NCI-H2227 treated with DMSO at 0.1 percent for 48 hours (cell line): ENCODE results near the gene ITIH1.
A peak's percentile ranks its signal among the peaks of the same experiment; 100 is the strongest.
"Not testable (repeated sequence)": the region's sequence is repeated elsewhere in the genome, so short reads cannot be mapped to it uniquely, and the experiment has no call there.

ENCODE experiments used
- DNase-seq: peaks from one replicate; lab custom pipeline; 2025; lab: John Stamatoyannopoulos, UW

Gene ITIH1

GRCh38 chr3:52777127-52777958, at the start of gene ITIH1:
Gene ITIH1 (plus strand): TSS chr3:52777599. CDS start chr3:52777616, 17 bp downstream.
- DNase-seq, result no peak

GRCh38 chr3:52728753-52729152, 48.6 kb upstream of the ITIH1 start:
- not testable (repeated sequence) for DNase-seq

- no peak for DNase-seq
Observed at GRCh38 chr3:52730681-52731080, 46.7 kb upstream of the ITIH1 start.

GRCh38 chr3:52731590-52731989, 45.8 kb upstream of the ITIH1 start:
- DNase-seq, result no peak

- DNase-seq, result no peak
Observed at GRCh38 chr3:52733256-52733891, 44.0 kb upstream of the ITIH1 start.

GRCh38 chr3:52739730-52740129, 37.7 kb upstream of the ITIH1 start:
- no peak for DNase-seq

- DNase-seq, result peak; percentile 1
Observed at GRCh38 chr3:52742418-52743041, 34.9 kb upstream of the ITIH1 start.

GRCh38 chr3:52743152-52743551, 34.2 kb upstream of the ITIH1 start:
- no peak for DNase-seq

- no peak for DNase-seq
Observed at GRCh38 chr3:52743721-52744120, 33.7 kb upstream of the ITIH1 start.

- no peak for DNase-seq
Observed at GRCh38 chr3:52752045-52752660, 25.2 kb upstream of the ITIH1 start.

- DNase-seq, result no peak
Observed at GRCh38 chr3:52754373-52754772, 23.0 kb upstream of the ITIH1 start.

GRCh38 chr3:52756141-52756540, 21.3 kb upstream of the ITIH1 start:
- DNase-seq, result no peak

- DNase-seq, result no peak
Observed at GRCh38 chr3:52763466-52763865, 13.9 kb upstream of the ITIH1 start.

GRCh38 chr3:52769786-52770455, 7.5 kb upstream of the ITIH1 start:
- DNase-seq, result peak; percentile 31

GRCh38 chr3:52770496-52771333, 6.7 kb upstream of the ITIH1 start, which contains the start of gene NEK4:
Gene NEK4 (minus strand): TSS chr3:52770940. CDS start chr3:52770746, 194 bp downstream.
- peak; percentile 77 for DNase-seq

GRCh38 chr3:52771334-52771681, 6.1 kb upstream of the ITIH1 start:
- DNase-seq, result peak; percentile 30

GRCh38 chr3:52771702-52772101, 5.7 kb upstream of the ITIH1 start:
- no peak for DNase-seq

GRCh38 chr3:52773361-52774065, 3.9 kb upstream of the ITIH1 start:
- DNase-seq, result no peak

GRCh38 chr3:52774066-52774713, 3.2 kb upstream of the ITIH1 start:
- DNase-seq, result no peak
